GM12878 (cell line): Measurements from ENCODE around the gene HNRNPA2B1. TPM values are rescaled to one million over a fixed set of nuclear protein-coding genes. Genes with fewer than 3 reads are reported as not detected.

ENCODE experiments used
- MLLT1 ChIP-seq: fragments of 450-650 bp; IDR thresholded peaks from 2 replicates; pipeline ENCODE4 v1.6.1; 2016; ENCODE audit warnings: mild to moderate bottlenecking
- NKRF ChIP-seq: fragments of 450-650 bp; conservative IDR thresholded peaks from 2 replicates; pipeline ENCODE4 v1.6.1; 2017; ENCODE audit warnings: mild to moderate bottlenecking, moderate library complexity
- RB1 ChIP-seq: fragments of 450-650 bp; formaldehyde crosslinking; IDR thresholded peaks from 2 replicates; pipeline ENCODE4 v1.6.1; 2017; ENCODE audit warnings: mild to moderate bottlenecking, borderline replicate concordance
- RCOR1 ChIP-seq: conservative IDR thresholded peaks from 2 replicates; pipeline ENCODE4 v1.6.1; 2012; ENCODE audit warnings: low read depth, low read length, improper control_type of control experiment
- SREBF1 ChIP-seq: IDR thresholded peaks from 2 replicates; pipeline ENCODE4 v1.6.1; 2012; ENCODE audit warnings: mild to moderate bottlenecking, low read length
- ZBTB40 ChIP-seq: fragments of 450-650 bp; IDR thresholded peaks from 2 replicates; pipeline ENCODE4 v1.6.1; 2016; ENCODE audit warnings: mild to moderate bottlenecking, moderate library complexity, borderline replicate concordance
- ZNF207 ChIP-seq: fragments of 450-650 bp; IDR thresholded peaks from 2 replicates; pipeline ENCODE4 v1.6.1; 2014; ENCODE audit warnings: antibody characterized with exemption, mild to moderate bottlenecking, borderline replicate concordance
- polyA plus RNA-seq, 11 experiments: library from polyadenylated mRNA; depleted of rRNA in 4 of 11; unstranded in 6 of 11; stranded (reverse) in 5 of 11; fragments of >200 nt; fragmentation: Nextera tagmentation in 4 of 11; fragmentation: Illumina TruSeq in 1 of 11; extraction: Ambion mirVana in 4 of 11; extraction: Trizol in 1 of 11; gene quantifications; 1 replicate in 1 of 11; 2 replicates in 10 of 11; pipeline versions ENCODE4 v1.2.1 to v1.2.3, GENCODE V29; 2011 to 2016; ENCODE audit warnings: inconsistent platforms in 2 of 11, missing spikeins in 2 of 11, low read depth in 1 of 11
- total RNA-seq, 4 experiments: library from RNA; depleted of rRNA in 3 of 4; stranded (reverse); fragments of >200 nt in 3 of 4; fragmentation: Illumina TruSeq in 1 of 4; extraction: Trizol in 1 of 4; gene quantifications; 2 replicates each; pipeline versions ENCODE4 v1.2.1 to v1.2.3, GENCODE V29; 2013 to 2021

The HNRNPA2B1 gene
- total and polyA plus RNA-seq, 10 of the 15 experiments (the other 5 are each of a cell fraction or from before 2014, with no cell fraction given), result 295 to 1,396 (median 932) TPM

GRCh38 chr7:26199301-26200037 is 1.1 kb downstream of the HNRNPA2B1 start (continued):
- TF ChIP-seq ZBTB40 (no peak), RB1 (no peak), SREBF1 (no peak), RCOR1 (no peak), ZNF207 (no peak), NKRF (0 out of 2 replicates have a peak, but pooled peaks have one; percentile 1), MLLT1 (peak; percentile 33; the same call in 1 of the 2 replicates)
